Cardiac fibroblast (primary cell): ENCODE results near the gene KLHL29.
A peak's percentile ranks its signal among the peaks of the same experiment; 100 is the strongest.

Source experiments
- DNase-seq, 2 donors: peaks; one replicate each; pipeline versions ENCODE4 v3.0.0 to v3.0.0-alpha.2; 2010; ENCODE audit warnings: low read depth in 2 of 2
- H3K4me3 ChIP-seq, 2 donors: replicated peaks in 1 of 2; 1 replicate in 1 of 2; 2 replicates in 1 of 2; pipeline ENCODE4 v1.5.1; 2011; ENCODE audit warnings: low read depth in 2 of 2, low read length in 2 of 2, mild to moderate bottlenecking in 2 of 2, moderate library complexity in 1 of 2
- TF ChIP-seq, protein P1 (sequence below): IDR thresholded peaks from one replicate; pipeline ENCODE4 v1.5.1; 2011; ENCODE audit warnings: low read depth, mild to moderate bottlenecking, low read length, inconsistent platforms

KLHL29 gene

DNA sequence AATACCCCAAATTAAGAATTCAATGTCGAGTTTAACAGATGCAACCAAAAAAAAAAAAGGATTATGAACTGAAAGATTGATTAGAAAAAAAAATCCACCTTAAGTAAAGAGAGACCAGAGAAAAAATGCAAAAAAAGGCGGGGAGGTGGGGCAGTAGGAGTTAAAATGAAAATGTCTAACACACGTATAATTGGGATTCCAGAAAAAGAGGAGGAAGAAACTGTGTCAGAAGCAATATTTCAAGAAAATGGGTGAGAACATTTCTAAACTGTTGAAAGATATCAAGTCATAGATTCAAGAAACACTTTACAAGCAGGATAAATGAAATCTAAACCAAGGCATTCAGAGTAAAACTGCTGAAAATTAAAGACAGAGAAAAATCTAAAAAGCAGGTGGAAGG lies 226.9 kb downstream of the KLHL29 start:
- TF ChIP-seq, protein P1, sequence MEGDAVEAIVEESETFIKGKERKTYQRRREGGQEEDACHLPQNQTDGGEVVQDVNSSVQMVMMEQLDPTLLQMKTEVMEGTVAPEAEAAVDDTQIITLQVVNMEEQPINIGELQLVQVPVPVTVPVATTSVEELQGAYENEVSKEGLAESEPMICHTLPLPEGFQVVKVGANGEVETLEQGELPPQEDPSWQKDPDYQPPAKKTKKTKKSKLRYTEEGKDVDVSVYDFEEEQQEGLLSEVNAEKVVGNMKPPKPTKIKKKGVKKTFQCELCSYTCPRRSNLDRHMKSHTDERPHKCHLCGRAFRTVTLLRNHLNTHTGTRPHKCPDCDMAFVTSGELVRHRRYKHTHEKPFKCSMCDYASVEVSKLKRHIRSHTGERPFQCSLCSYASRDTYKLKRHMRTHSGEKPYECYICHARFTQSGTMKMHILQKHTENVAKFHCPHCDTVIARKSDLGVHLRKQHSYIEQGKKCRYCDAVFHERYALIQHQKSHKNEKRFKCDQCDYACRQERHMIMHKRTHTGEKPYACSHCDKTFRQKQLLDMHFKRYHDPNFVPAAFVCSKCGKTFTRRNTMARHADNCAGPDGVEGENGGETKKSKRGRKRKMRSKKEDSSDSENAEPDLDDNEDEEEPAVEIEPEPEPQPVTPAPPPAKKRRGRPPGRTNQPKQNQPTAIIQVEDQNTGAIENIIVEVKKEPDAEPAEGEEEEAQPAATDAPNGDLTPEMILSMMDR, result no peak
- DNase-seq, result no peak
- no peak overlapping the region for H3K4me3 ChIP-seq

GRCh38 chr2:23614701-23615100 lies 229.7 kb downstream of the KLHL29 start:
- TF ChIP-seq, protein P1, result no peak
- DNase-seq, result no peak
- H3K4me3 ChIP-seq, result no peak overlapping the region

DNA sequence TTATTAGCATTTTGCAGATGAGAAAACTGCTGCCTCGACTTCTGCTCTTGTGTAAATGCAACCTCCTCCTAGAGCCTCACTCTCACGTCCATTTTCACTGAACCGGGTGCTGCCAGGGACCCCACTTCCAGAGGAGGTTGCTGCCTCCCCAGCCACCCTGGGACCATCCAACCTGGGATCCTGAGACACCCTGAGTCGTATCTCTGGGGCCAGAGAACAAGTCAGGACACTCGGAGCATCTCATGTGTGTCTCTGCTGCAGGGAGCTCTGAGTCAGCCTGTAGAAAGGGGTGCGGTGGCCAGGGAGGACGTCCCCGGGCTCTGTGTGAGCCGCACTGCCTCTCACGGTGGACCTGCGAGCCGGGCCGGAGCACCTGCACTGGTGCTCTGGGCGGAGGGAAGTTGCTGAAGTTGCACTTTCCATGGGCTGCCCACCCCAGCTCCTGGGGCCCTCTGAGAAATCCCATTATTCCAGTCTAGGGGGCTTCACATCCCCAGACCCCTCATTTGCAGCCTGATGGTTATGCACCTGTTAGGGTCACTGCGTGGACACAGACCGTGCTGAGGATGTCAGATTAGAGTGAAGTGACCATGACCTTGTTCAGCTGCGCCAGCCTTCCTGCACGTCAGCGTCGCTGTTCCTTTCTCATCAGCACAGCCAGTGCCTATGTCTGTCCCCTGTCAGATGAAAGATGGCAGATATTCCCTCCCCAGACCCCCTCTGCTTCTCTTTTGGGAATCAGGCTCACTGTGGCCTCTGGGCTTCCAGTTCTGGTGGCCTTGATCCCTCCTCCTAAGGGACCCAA lies 230.4 kb downstream of the KLHL29 start:
- H3K4me3 ChIP-seq, result no peak overlapping the region
- TF ChIP-seq, protein P1, result no peak

DNA sequence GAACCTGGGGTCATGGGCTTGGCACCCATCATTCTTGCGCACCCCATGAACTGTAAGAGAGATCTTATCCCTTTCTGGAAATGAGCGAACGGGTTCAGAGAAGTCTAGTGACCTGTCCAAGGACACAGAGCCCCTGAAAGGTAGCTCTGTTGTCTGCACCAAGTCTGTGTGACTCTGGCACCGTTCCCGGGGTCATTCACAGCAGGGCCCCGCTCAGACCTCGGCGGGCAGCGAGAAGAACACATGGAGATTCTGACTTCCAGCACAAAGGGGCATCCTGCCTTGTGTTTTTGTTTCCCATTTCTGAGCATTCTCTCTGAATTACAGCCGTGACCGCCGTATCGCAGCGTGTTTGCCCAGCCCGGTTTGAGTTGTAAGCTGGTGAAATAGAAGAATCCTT lies 231.7 kb downstream of the KLHL29 start:
- no peak overlapping the region for H3K4me3 ChIP-seq
- TF ChIP-seq, protein P1, result no peak
- no peak for DNase-seq

More for the DNA sequence above, 230.4 kb downstream of the KLHL29 start:
- DNase-seq, result no peak

GRCh38 chr2:23617167-23617810 lies 232.3 kb downstream of the KLHL29 start:
- DNase-seq, result peak; percentile 52 to 87
- TF ChIP-seq, protein P1, result peak; percentile 47

GRCh38 chr2:23617811-23618215 lies 232.8 kb downstream of the KLHL29 start:
- no peak overlapping the region for H3K4me3 ChIP-seq
- DNase-seq, result no peak
- TF ChIP-seq, protein P1, result no peak

More at GRCh38 chr2:23617167-23617810, 232.3 kb downstream of the KLHL29 start:
- no peak overlapping the region for H3K4me3 ChIP-seq
